HG02678 (cell line): ENCODE measurements around the gene GRIN3B.

ENCODE experiments used
- ATAC-seq: cut with Tn5 transposase; IDR thresholded peaks from one replicate; pipeline ENCODE4 v1.9.1; 2021; ENCODE audit warnings: mild to moderate bottlenecking, moderate library complexity; ENCODE audit not compliant: unreplicated experiment

Gene GRIN3B

GRCh38 chr19:964116-964520, 36.1 kb upstream of the GRIN3B start:
- ATAC-seq, result no peak

- no peak for ATAC-seq
Observed at GRCh38 chr19:964761-965694, 35.2 kb upstream of the GRIN3B start.

- no peak for ATAC-seq
Observed at GRCh38 chr19:966485-967088, 33.6 kb upstream of the GRIN3B start.

GRCh38 chr19:970695-971094, 29.5 kb upstream of the GRIN3B start:
- no peak for ATAC-seq

GRCh38 chr19:971795-972194, 28.4 kb upstream of the GRIN3B start:
- no peak for ATAC-seq

GRCh38 chr19:972281-972680, 27.9 kb upstream of the GRIN3B start:
- ATAC-seq, result no peak

- no peak for ATAC-seq
Observed at GRCh38 chr19:973726-974563, 26.3 kb upstream of the GRIN3B start.

GRCh38 chr19:974564-975257, 25.5 kb upstream of the GRIN3B start:
- no peak for ATAC-seq

GRCh38 chr19:976476-976875, 23.7 kb upstream of the GRIN3B start:
- ATAC-seq, result no peak

- no peak for ATAC-seq
Observed at GRCh38 chr19:977058-977464, 23.2 kb upstream of the GRIN3B start.

- no peak for ATAC-seq
Observed at GRCh38 chr19:979318-979741, 20.9 kb upstream of the GRIN3B start.

GRCh38 chr19:980133-980998, 19.9 kb upstream of the GRIN3B start:
- no peak for ATAC-seq

GRCh38 chr19:982567-983170, 17.6 kb upstream of the GRIN3B start:
- peak; percentile 56 for ATAC-seq

GRCh38 chr19:984165-984967, 15.9 kb upstream of the GRIN3B start, which contains the start of gene WDR18:
WDR18 (plus strand) TSS chr19:984345; CDS start chr19:984354, 9 bp downstream.
- ATAC-seq, result peak; percentile 89

- ATAC-seq, result no peak
Observed at GRCh38 chr19:986083-986482, 14.1 kb upstream of the GRIN3B start.

- ATAC-seq, result no peak
Observed at GRCh38 chr19:988081-988480, 12.1 kb upstream of the GRIN3B start.

- ATAC-seq, result no peak
Observed at GRCh38 chr19:988510-988909, 11.7 kb upstream of the GRIN3B start.

GRCh38 chr19:989381-990081, 10.7 kb upstream of the GRIN3B start:
- no peak for ATAC-seq
